GM21576 (cell line): Measurements from ENCODE around the gene SBK2.
"Not testable (repeated sequence)": the region's sequence is repeated elsewhere in the genome, so short reads cannot be mapped to it uniquely, and the experiment has no call there.

Experiments
- ATAC-seq: cut with Tn5 transposase; IDR thresholded peaks from one replicate; pipeline ENCODE4 v1.9.1; 2021; ENCODE audit warnings: mild to moderate bottlenecking, moderate library complexity; ENCODE audit not compliant: unreplicated experiment

The SBK2 gene

GRCh38 chr19:55537741-55538111 lies 793 bp upstream of the SBK2 start:
- no peak for ATAC-seq

- ATAC-seq = no peak
Observed at GRCh38 chr19:55536366-55536765, 567 bp downstream of the SBK2 start.

GRCh38 chr19:55535965-55536350 lies 975 bp downstream of the SBK2 start:
- ATAC-seq = no peak

GRCh38 chr19:55535173-55535964 lies 1.6 kb downstream of the SBK2 start:
- ATAC-seq = no peak

GRCh38 chr19:55534280-55534679 lies 2.7 kb downstream of the SBK2 start:
- ATAC-seq = not testable (repeated sequence)

GRCh38 chr19:55530996-55531395 lies 5.9 kb downstream of the SBK2 start:
- ATAC-seq = no peak

- no peak for ATAC-seq
Observed at GRCh38 chr19:55529636-55530234, 7.2 kb downstream of the SBK2 start.

GRCh38 chr19:55528030-55528803 lies 8.7 kb downstream of the SBK2 start:
- no peak for ATAC-seq

GRCh38 chr19:55527197-55528029 lies 9.5 kb downstream of the SBK2 start:
- ATAC-seq = no peak

GRCh38 chr19:55526216-55527196 lies 10.4 kb downstream of the SBK2 start:
- ATAC-seq = no peak

- no peak for ATAC-seq
Observed at GRCh38 chr19:55525289-55526101, 11.4 kb downstream of the SBK2 start.

GRCh38 chr19:55520691-55521292 lies 16.1 kb downstream of the SBK2 start:
- ATAC-seq = no peak

- no peak for ATAC-seq
Observed at GRCh38 chr19:55519451-55520311, 17.3 kb downstream of the SBK2 start.

- peak; percentile 99 for ATAC-seq
Observed at GRCh38 chr19:55516878-55517620, 19.9 kb downstream of the SBK2 start.

GRCh38 chr19:55508120-55508519 lies 28.8 kb downstream of the SBK2 start:
- no peak for ATAC-seq

- ATAC-seq = no peak
Observed at GRCh38 chr19:55504981-55505380, 32.0 kb downstream of the SBK2 start.

- ATAC-seq = no peak
Observed at GRCh38 chr19:55504252-55504603, 32.7 kb downstream of the SBK2 start.
